ENCODE measurements around the gene HID1. TPM values are rescaled to one million over a fixed set of nuclear protein-coding genes. Genes with fewer than 3 reads are reported as not detected.

HID1 gene
- total and polyA plus RNA-seq, 9 of the 15 experiments (the other 6 are each of a cell fraction or from before 2014, with no cell fraction given) = 0.14 to 2.1 (median 0.54) TPM; not detected in 2

GRCh38 chr17:74959826-74960515 is 12.6 kb downstream of the HID1 start:
- Histone ChIP-seq H3K27me3 (ENCODE audit: control insufficient read depth in 2 of 2, insufficient read depth in 2 of 2, low read length in 2 of 2) (no peaks in the 10 kb centered on the region; a peak in 1 of 5 replicates), H2AFZ (ENCODE audit: low read depth, low read length) (peak overlapping the region; percentile 93), H3K36me3 (ENCODE audit: control insufficient read depth, insufficient read depth, low read length) (no peaks in the 10 kb centered on the region), H3K9me1 (ENCODE audit: control insufficient read depth, insufficient read depth, low read length) (no peaks in the 10 kb centered on the region), H3K9ac (ENCODE audit: insufficient read depth in 1 of 2, low read depth in 2 of 2, low read length in 2 of 2) (peak overlapping the region in 1 of 2 experiments; percentile 44; a peak in 2 of 4 replicates), H3K4me2 (ENCODE audit: insufficient read depth, low read length) (peak overlapping the region; percentile 54), H3K4me3 (no peak overlapping the region), H3K79me2 (ENCODE audit: control insufficient read depth, insufficient read depth, low read length) (no peaks in the 10 kb centered on the region), H3K9me3 (replicated peaks; ENCODE audit: control insufficient read depth, insufficient read depth, low read depth, low read length) (peaks cover 4% of the 10 kb centered on the region; the same call in 1 of the 2 replicates), H3K27ac (ENCODE audit: extremely low read depth, low read depth, low read length) (no peak overlapping the region; the same call in 2 of the 3 replicates), H4K20me1 (replicated peaks; ENCODE audit: control insufficient read depth, insufficient read depth, low read length) (no peaks in the 10 kb centered on the region), H3K4me1 (replicated peaks in 1 of 2; ENCODE audit: control insufficient read depth in 2 of 2, insufficient read depth in 2 of 2, low read length in 2 of 2) (peaks cover 10 to 46% of the 10 kb centered on the region in 2 experiments; a peak in 4 of 5 replicates)
- WGBS (ENCODE audit: insufficient coverage, low coverage, missing lambda C conversion rate) = 27% methylated on average over 10 of the region's 14 CpGs
- FAIRE-seq (no peak), DNase-seq (ENCODE audit: extremely low read depth in 1 of 4, low spot score in 3 of 4) (peak; percentile 62 to 69 (median 65)), ATAC-seq (peak; percentile 55)
- in situ Hi-C loops (cut with MboI) = loop anchor here (5.0 kb wide), 4 partner anchors 38 to 218 kb away; partner anchors contain the start of genes OTOP2 and USH1G
- no TSS peak for BruUV-seq (replicated peaks)
- ChIA-PET POLR2A (interaction anchor here (0.6 to 2.2 kb wide), 14 partner anchors 8 to 260 kb away, joined by 3 to 8 read pairs (median 4); partner anchors contain the start of gene NUP85), CTCF (ENCODE audit: low intra/inter-chr PET ratio) (interaction anchor here (0.5 to 6.3 kb wide), 8 partner anchors 36 to 710 kb away, joined by 3 to 86 read pairs (median 12); partner anchors contain the start of genes OTOP2 and USH1G)
- intact Hi-C loops (cut with micrococcal nuclease) = loop anchor here (1.0 to 5.0 kb wide), 5 partner anchors 93 to 453 kb away; no protein-coding TSS in a partner anchor
- no peak for TF ChIP-seq ZNF586 (CRISPR knock-in tag; conservative IDR thresholded peaks at IDR 0.05)
- no peak for TF ChIP-seq MBD1 (CRISPR knock-in tag; IDR thresholded peaks at IDR 0.05)
- no peak for TF ChIP-seq PCBP1 (IDR thresholded peaks at IDR 0.05; ENCODE audit: low read depth, low read length, poor library complexity, severe bottlenecking)
- TF ChIP-seq ZNF592 (IDR thresholded peaks at IDR 0.05) = no peak
- TF ChIP-seq GATAD2B (IDR thresholded peaks at IDR 0.05; ENCODE audit: borderline replicate concordance) = no peak
- no peak for TF ChIP-seq HES1 (IDR thresholded peaks at IDR 0.05; ENCODE audit: low read depth)
- TF ChIP-seq ZC3H8 (IDR thresholded peaks at IDR 0.05) = no peak
- no peak for TF ChIP-seq ETS2 (tag; IDR thresholded peaks at IDR 0.05; ENCODE audit: borderline replicate concordance, poor library complexity, severe bottlenecking)
- TF ChIP-seq ZFP91 (CRISPR knock-in tag; IDR thresholded peaks at IDR 0.05) = peak; percentile 8; the same call in 1 of the 2 replicates
- no peak for TF ChIP-seq ZNF583 (CRISPR knock-in tag; IDR thresholded peaks at IDR 0.05)
- TF ChIP-seq BCL6 (CRISPR knock-in tag; IDR thresholded peaks at IDR 0.05) = no peak
- no peak for TF ChIP-seq BCOR (IDR thresholded peaks at IDR 0.05)
- no peak for TF ChIP-seq EP400 (IDR thresholded peaks at IDR 0.05)
